Activated B cell treated with CpG ODN at 0.5 μM for 24 hours (primary cell): ENCODE results near the gene TMEM45A. TPM values are rescaled to one million over a fixed set of nuclear protein-coding genes. Genes with fewer than 3 reads are reported as not detected.
"Not testable (repeated sequence)": the region's sequence is repeated elsewhere in the genome, so short reads cannot be mapped to it uniquely, and the experiment has no call there.

Source experiments
- ATAC-seq: fragments of 200-7000 bp; cut with Tn5 transposase; one replicate; pipeline ENCODE4 v1.10.0; 2021; ENCODE audit warnings: low read depth, mild to moderate bottlenecking, moderate library complexity
- CTCF ChIA-PET: fragments of 350-600 bp; sonication (Branson Sonifier 250); formaldehyde crosslinking; loops from one replicate; lab custom pipeline; 2021; ENCODE audit warnings: antibody characterized with exemption; lab: Charles Lee
- POLR2A ChIA-PET: fragments of 350-600 bp; sonication (Branson Sonifier 250); formaldehyde crosslinking; loops from one replicate; lab custom pipeline; 2021; ENCODE audit warnings: antibody characterized with exemption; lab: Charles Lee
- DNase-seq: peaks from one replicate; pipeline ENCODE4 v3.0.0; 2022
- H3K27ac Mint-ChIP-seq: one replicate; pipeline ENCODE4 v1.8.0; 2020; ENCODE audit warnings: mixed read lengths
- H3K27me3 Mint-ChIP-seq: one replicate; pipeline ENCODE4 v1.8.0; 2021; ENCODE audit warnings: mixed read lengths
- H3K36me3 Mint-ChIP-seq: one replicate; pipeline ENCODE4 v1.8.0; 2021; ENCODE audit warnings: low read depth, mixed read lengths
- H3K4me1 Mint-ChIP-seq: one replicate; pipeline ENCODE4 v1.8.0; 2021; ENCODE audit warnings: mixed read lengths
- H3K4me3 Mint-ChIP-seq: one replicate; pipeline ENCODE4 v1.8.0; 2020; ENCODE audit warnings: mild to moderate bottlenecking, mixed read lengths
- H3K9me3 Mint-ChIP-seq: one replicate; pipeline ENCODE4 v1.8.0; 2020; ENCODE audit warnings: mixed read lengths
- CTCF ChIP-seq: fragments of 200-600 bp; IDR thresholded peaks from one replicate; pipeline ENCODE4 v1.8.0; 2022; ENCODE audit warnings: antibody characterized with exemption, mild to moderate bottlenecking
- intact Hi-C: fragments of 100-400 bp; cut with micrococcal nuclease; formaldehyde crosslinking; loops from one replicate; pipeline ENCODE4 v1.15.1; 2024
- total RNA-seq: library from RNA; stranded (reverse); gene quantifications from 2 replicates; pipeline ENCODE4 v1.2.3, GENCODE V29; 2022

Gene TMEM45A
- 0.10 and 0.13 TPM in 2 replicates for total RNA-seq

- H3K9me3 Mint-ChIP-seq: no peaks in the 10 kb centered on the region
- ATAC-seq: peak; percentile 98
- H3K27me3 Mint-ChIP-seq: peaks cover 19% of the 10 kb centered on the region
Measured at GRCh38 chr3:100492059-100493006, at the start of gene TMEM45A. TMEM45A (plus strand) TSS chr3:100492619; CDS start chr3:100555212, 62,593 bp downstream.

GRCh38 chr3:100443690-100444089, 48.7 kb upstream of the TMEM45A start:
- Mint-ChIP-seq H3K9me3 (peaks cover 6% of the 10 kb centered on the region), H3K4me1 (no peaks in the 10 kb centered on the region), H3K36me3 (no peaks in the 10 kb centered on the region), H3K27me3 (no peaks in the 10 kb centered on the region), H3K27ac (no peak overlapping the region), H3K4me3 (no peak overlapping the region)
- intact Hi-C loops: no loop called here
- ChIA-PET POLR2A (no interaction called here), CTCF (no interaction called here)
- DNase-seq (no peak), ATAC-seq (no peak)
- TF ChIP-seq CTCF: no peak

More at GRCh38 chr3:100492059-100493006, at the start of gene TMEM45A:
- no peaks in the 10 kb centered on the region for H3K36me3 Mint-ChIP-seq
- peaks cover 20% of the 10 kb centered on the region for H3K4me1 Mint-ChIP-seq
- TF ChIP-seq CTCF: no peak
- DNase-seq: peak; percentile 64
- H3K27ac Mint-ChIP-seq: no peak within 1 kb of the TSS
- POLR2A ChIA-PET: no interaction called here
- peak within 1 kb of the TSS; percentile 85 for H3K4me3 Mint-ChIP-seq
- CTCF ChIA-PET: no interaction called here
- intact Hi-C loops: loop anchor here (5.0 kb wide), 2 partner anchors 90 to 160 kb away; partner anchors contain the start of genes LNP1, NIT2 and TOMM70

GRCh38 chr3:100447067-100447466, 45.4 kb upstream of the TMEM45A start:
- DNase-seq, H3K4me3 Mint-ChIP-seq, ATAC-seq, POLR2A ChIA-PET, intact Hi-C loops, H3K36me3 Mint-ChIP-seq, H3K27ac Mint-ChIP-seq, CTCF ChIA-PET, H3K4me1 Mint-ChIP-seq, H3K27me3 Mint-ChIP-seq, H3K9me3 Mint-ChIP-seq: not testable (repeated sequence)

- Mint-ChIP-seq H3K27me3 (no peaks in the 10 kb centered on the region), H3K4me1 (no peaks in the 10 kb centered on the region), H3K9me3 (peaks cover 3% of the 10 kb centered on the region), H3K4me3 (no peak overlapping the region), H3K36me3 (no peaks in the 10 kb centered on the region), H3K27ac (no peak overlapping the region)
- CTCF ChIA-PET: no interaction called here
- POLR2A ChIA-PET: no interaction called here
- TF ChIP-seq CTCF: no peak
- intact Hi-C loops: no loop called here
- ATAC-seq: no peak
- DNase-seq: no peak
Measured at GRCh38 chr3:100448079-100448478, 44.3 kb upstream of the TMEM45A start.

GRCh38 chr3:100449214-100449613, 43.2 kb upstream of the TMEM45A start:
- DNase-seq: no peak
- Mint-ChIP-seq H3K9me3 (no peaks in the 10 kb centered on the region), H3K27ac (no peak overlapping the region), H3K4me3 (no peak overlapping the region), H3K36me3 (no peaks in the 10 kb centered on the region), H3K27me3 (no peaks in the 10 kb centered on the region), H3K4me1 (no peaks in the 10 kb centered on the region)
- ChIA-PET POLR2A (no interaction called here), CTCF (no interaction called here)
- TF ChIP-seq CTCF: no peak
- intact Hi-C loops: no loop called here
- ATAC-seq: no peak
